Activated CD4-positive, alpha-beta T cell treated with anti-CD3 and anti-CD28 coated beads for 36 hours (primary cell): ENCODE measurements around the gene KRT39. TPM values are rescaled to one million over a fixed set of nuclear protein-coding genes. Genes with fewer than 3 reads are reported as not detected.
"Not testable (repeated sequence)": the region's sequence is repeated elsewhere in the genome, so short reads cannot be mapped to it uniquely, and the experiment has no call there.

Experiments
- ATAC-seq: fragments of 200-7000 bp; cut with Tn5 transposase; one replicate; pipeline ENCODE4 v1.10.0; 2021; ENCODE audit warnings: mild to moderate bottlenecking, moderate library complexity
- CTCF ChIA-PET: fragments of 350-600 bp; sonication (Branson Sonifier 250); formaldehyde crosslinking; loops from one replicate; lab custom pipeline; 2021; ENCODE audit warnings: antibody characterized with exemption; lab: Charles Lee
- POLR2A ChIA-PET: fragments of 350-600 bp; sonication (Branson Sonifier 250); formaldehyde crosslinking; loops from one replicate; lab custom pipeline; 2021; ENCODE audit warnings: antibody characterized with exemption, inconsistent platforms; lab: Charles Lee
- DNase-seq: peaks from one replicate; pipeline ENCODE4 v3.0.0-alpha.2; 2020
- H3K27ac Mint-ChIP-seq: one replicate; pipeline ENCODE4 v1.8.0; 2021; ENCODE audit warnings: mixed read lengths
- H3K27me3 Mint-ChIP-seq: one replicate; pipeline ENCODE4 v1.8.0; 2021; ENCODE audit warnings: mixed read lengths
- H3K36me3 Mint-ChIP-seq: one replicate; pipeline ENCODE4 v1.8.0; 2021; ENCODE audit warnings: low read depth, mixed read lengths
- H3K4me1 Mint-ChIP-seq: one replicate; pipeline ENCODE4 v1.8.0; 2021; ENCODE audit warnings: mixed read lengths
- H3K4me3 Mint-ChIP-seq: one replicate; pipeline ENCODE4 v1.8.0; 2021; ENCODE audit warnings: mild to moderate bottlenecking, moderate library complexity, mixed read lengths
- H3K9me3 Mint-ChIP-seq: one replicate; pipeline ENCODE4 v1.8.0; 2021; ENCODE audit warnings: low read depth, mixed read lengths
- intact Hi-C, 2 experiments: fragments of 100-400 bp; cut with DNase I in 1 of 2; cut with micrococcal nuclease in 1 of 2; formaldehyde crosslinking; loops; one replicate each; pipeline versions ENCODE4 v1.14.2 to v1.15.1; 2022 to 2024; cut with DNase I, micrococcal nuclease
- total RNA-seq, 2 experiments: library from RNA; stranded (reverse); gene quantifications; one replicate each; pipeline ENCODE4 v1.2.3, GENCODE V29; 2021

KRT39 gene
- total RNA-seq, 2 experiments from 2014 or later, result not detected

DNA sequence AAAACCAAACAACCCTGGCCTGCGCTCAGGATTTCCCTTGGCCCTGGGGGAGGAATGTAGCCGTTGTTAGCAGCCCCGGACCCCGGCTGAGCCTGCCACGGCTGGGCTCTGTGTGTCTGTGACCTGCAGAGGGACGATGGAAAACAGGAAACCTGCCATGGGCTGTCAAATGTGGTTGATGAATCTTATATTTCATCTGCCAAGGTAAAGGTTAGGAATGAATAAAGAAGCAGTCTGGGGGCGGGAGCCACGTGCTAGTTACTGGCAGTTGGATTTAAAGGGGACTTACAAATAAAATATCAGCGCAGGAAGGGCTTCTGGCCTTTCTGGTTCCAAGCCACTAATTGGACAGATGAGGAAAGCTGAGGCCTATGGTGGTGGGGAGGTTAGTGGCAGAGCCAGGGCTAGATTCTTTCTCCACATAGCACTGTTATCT, 29.3 kb downstream of the KRT39 start, which contains the start of gene KRT23:
TSS of gene KRT23 (minus strand) at position 263 of the 436 bp plus-strand sequence. CDS start 1,043 bp downstream, outside the sequence.
- no peaks in the 10 kb centered on the region for H3K36me3 Mint-ChIP-seq
- ATAC-seq, result no peak

DNA sequence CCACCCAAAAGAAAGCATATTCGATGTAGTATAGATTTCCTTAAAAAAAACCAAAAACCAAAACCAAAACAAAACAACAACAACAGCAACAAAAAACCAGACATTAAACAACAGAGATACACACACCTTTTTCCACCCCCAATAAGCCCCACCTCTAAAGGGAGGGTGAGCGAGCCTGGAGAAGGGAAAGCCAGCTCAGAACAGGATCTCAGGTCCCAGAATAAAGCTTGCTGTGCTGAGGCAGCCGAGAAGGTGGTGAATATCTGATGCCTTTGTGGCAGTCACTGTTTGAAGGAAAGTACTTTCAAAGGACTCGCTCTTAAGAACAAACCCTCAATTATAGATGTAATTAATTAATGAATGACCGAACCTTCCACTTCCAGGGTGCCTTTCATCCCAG, 29.8 kb downstream of the KRT39 start:
- CTCF ChIA-PET, result interaction anchor here (0.6 kb wide), 1 partner anchor 167 kb away, joined by 3 read pairs; no protein-coding TSS in a partner anchor
- Mint-ChIP-seq H3K36me3 (no peaks in the 10 kb centered on the region), H3K9me3 (no peaks in the 10 kb centered on the region), H3K27me3 (peaks cover 17% of the 10 kb centered on the region), H3K4me3 (no peak overlapping the region), H3K4me1 (peaks cover 3% of the 10 kb centered on the region), H3K27ac (no peak overlapping the region)
- intact Hi-C loops, result no loop called here
- ATAC-seq (no peak), DNase-seq (no peak)
- POLR2A ChIA-PET, result no interaction called here

More for the DNA sequence above, 29.3 kb downstream of the KRT39 start, which contains the start of gene KRT23:
- peak; percentile 15 for DNase-seq
- H3K4me3 Mint-ChIP-seq, result no peak within 1 kb of the TSS
- ChIA-PET POLR2A (no interaction called here), CTCF (no interaction called here)
- H3K4me1 Mint-ChIP-seq, result peaks cover 3% of the 10 kb centered on the region
- intact Hi-C loops, result no loop called here
- H3K27me3 Mint-ChIP-seq, result peaks cover 17% of the 10 kb centered on the region
- no peaks in the 10 kb centered on the region for H3K9me3 Mint-ChIP-seq
- no peak within 1 kb of the TSS for H3K27ac Mint-ChIP-seq

DNA sequence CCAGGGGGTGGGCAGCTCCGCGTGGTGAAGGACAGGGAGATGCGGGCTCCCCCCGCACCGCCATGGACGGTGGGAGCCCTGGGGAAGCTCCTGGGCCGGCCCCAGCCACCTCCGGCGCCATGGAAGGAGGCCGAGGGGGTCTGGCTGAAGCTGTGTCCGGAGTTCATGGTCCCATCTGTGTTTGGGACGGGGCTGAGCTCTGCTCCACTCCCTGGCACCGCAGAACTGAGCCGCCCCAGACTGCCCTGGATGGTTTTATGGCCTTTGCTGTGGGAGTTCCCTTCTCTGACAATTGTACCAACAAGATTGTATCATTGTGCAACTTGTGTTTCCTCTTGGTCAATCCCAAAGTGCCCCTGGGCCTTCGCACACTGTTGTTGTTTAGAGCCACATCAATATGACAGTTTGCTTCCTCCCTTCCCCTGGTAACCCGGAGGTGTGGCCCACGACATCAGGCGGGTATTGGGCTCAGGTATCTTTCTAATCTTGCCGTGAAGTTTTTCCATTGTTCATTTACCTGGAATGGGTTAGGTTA, 30.2 kb downstream of the KRT39 start:
- CTCF ChIA-PET, result interaction anchor here (0.6 kb wide), 1 partner anchor 167 kb away, joined by 3 read pairs; no protein-coding TSS in a partner anchor
- no peaks in the 10 kb centered on the region for H3K9me3 Mint-ChIP-seq

DNA sequence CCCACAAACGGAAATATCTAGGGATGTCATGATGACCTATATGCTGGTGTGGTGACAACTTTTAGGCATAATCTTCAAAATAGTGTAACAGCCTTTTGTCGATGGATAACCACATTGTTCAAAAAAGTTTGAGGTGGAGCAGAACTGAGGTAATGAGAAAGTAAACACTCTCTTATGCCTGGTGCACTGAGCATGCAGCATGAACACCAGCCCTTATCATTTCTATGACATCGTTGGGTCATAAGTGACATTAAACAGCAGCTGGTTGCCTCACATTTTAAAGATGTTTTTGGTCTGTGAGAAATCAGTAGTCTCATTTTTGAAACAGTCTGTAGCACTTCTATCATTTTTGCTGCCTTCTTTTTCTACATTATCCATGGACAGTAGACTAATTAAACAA, 31.1 kb downstream of the KRT39 start:
- no peak overlapping the region for H3K4me3 Mint-ChIP-seq
- peaks cover 3% of the 10 kb centered on the region for H3K4me1 Mint-ChIP-seq
- no peak overlapping the region for H3K27ac Mint-ChIP-seq
- no peak for ATAC-seq
- ChIA-PET POLR2A (no interaction called here), CTCF (no interaction called here)
- intact Hi-C loops, result no loop called here
- H3K9me3 Mint-ChIP-seq, result no peaks in the 10 kb centered on the region
- peaks cover 20% of the 10 kb centered on the region for H3K27me3 Mint-ChIP-seq
- DNase-seq, result no peak
- no peaks in the 10 kb centered on the region for H3K36me3 Mint-ChIP-seq

More for the DNA sequence above, 30.2 kb downstream of the KRT39 start:
- intact Hi-C loops, result no loop called here
- DNase-seq (no peak), ATAC-seq (no peak)
- H3K4me3 Mint-ChIP-seq, result no peak overlapping the region
- POLR2A ChIA-PET, result no interaction called here
- no peak overlapping the region for H3K27ac Mint-ChIP-seq
- no peaks in the 10 kb centered on the region for H3K36me3 Mint-ChIP-seq
- H3K27me3 Mint-ChIP-seq, result peaks cover 18% of the 10 kb centered on the region
- H3K4me1 Mint-ChIP-seq, result peaks cover 3% of the 10 kb centered on the region

DNA sequence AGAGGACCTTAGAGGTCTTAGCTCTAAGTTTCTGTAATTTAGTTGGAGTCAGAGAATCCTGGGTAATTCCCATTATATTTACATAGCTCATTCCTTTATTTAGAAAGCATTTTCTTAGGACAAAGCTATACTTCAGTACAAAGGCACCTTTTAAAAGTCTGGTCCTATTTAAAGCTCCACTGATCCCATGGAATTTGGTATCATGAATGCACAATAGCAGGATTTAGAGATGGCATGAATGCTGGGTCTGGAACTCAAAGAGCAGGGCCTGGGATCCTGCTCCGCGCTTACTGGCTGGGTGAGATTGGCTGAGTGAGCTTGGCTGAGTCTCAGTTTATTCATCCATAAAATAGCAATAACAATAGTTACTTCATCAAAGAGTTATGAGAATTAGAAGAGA, 34.1 kb downstream of the KRT39 start:
- Mint-ChIP-seq H3K9me3 (no peaks in the 10 kb centered on the region), H3K27ac (no peak overlapping the region), H3K4me1 (peaks cover 3% of the 10 kb centered on the region), H3K27me3 (peaks cover 15% of the 10 kb centered on the region), H3K36me3 (no peaks in the 10 kb centered on the region), H3K4me3 (no peak overlapping the region)
- ChIA-PET CTCF (no interaction called here), POLR2A (no interaction called here)
- ATAC-seq (no peak), DNase-seq (no peak)
- intact Hi-C loops, result no loop called here

DNA sequence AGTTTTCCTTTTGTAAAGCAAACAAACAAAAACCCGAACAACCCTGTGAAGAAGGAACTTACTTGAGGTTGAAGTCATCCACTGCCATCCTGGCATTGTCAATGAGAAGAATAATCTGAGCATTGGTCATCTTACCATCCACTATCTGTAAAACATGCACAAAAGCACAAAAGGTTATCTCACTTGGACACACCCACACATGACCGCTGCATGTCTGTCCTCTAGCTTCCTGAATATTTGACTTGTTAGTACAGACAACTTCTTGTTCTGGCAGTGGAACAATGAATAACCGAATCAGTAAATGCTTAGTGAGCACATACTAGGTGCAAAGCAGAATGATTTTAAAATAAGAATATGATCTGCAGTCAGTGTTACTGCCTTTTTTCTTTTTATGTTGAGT, 35.4 kb downstream of the KRT39 start:
- Mint-ChIP-seq H3K36me3 (no peaks in the 10 kb centered on the region), H3K4me1 (no peaks in the 10 kb centered on the region), H3K4me3 (no peak overlapping the region), H3K27me3 (peaks cover 22% of the 10 kb centered on the region), H3K9me3 (no peaks in the 10 kb centered on the region), H3K27ac (no peak overlapping the region)
- intact Hi-C loops, result no loop called here
- no peak for ATAC-seq
- CTCF ChIA-PET, result no interaction called here
- no peak for DNase-seq
- POLR2A ChIA-PET, result no interaction called here

DNA sequence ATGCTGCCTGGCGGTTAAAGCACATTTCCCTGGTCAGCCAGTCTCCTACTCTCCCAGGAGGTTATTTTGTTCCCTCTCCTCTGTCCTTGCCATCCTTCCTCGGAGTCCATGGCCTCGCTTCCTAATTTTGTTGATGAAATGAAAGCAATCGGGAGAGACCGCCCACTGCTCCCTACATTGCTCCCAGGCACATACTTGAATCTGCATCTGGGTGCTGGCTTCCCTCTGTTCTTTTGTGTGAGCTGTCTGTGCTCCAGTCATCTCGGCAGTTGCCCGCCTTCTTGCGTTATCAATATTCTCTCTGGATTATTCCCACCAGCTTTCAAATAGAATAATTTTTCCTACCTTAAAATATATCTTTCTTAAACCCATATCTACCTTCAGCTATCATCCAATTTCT, 40.4 kb downstream of the KRT39 start:
- POLR2A ChIA-PET, result interaction anchor here (0.6 kb wide), 1 partner anchor 542 kb away, joined by 7 read pairs; no protein-coding TSS in a partner anchor
- no peaks in the 10 kb centered on the region for H3K9me3 Mint-ChIP-seq
- H3K27ac Mint-ChIP-seq, result no peak overlapping the region
- peaks cover 17% of the 10 kb centered on the region for H3K27me3 Mint-ChIP-seq
- CTCF ChIA-PET, result interaction anchor here (0.6 kb wide), 1 partner anchor 31 kb away, joined by 3 read pairs; no protein-coding TSS in a partner anchor
- no peak for DNase-seq
- no peak overlapping the region for H3K4me3 Mint-ChIP-seq
- no peak for ATAC-seq
- no peaks in the 10 kb centered on the region for H3K36me3 Mint-ChIP-seq
- intact Hi-C loops, result no loop called here
- H3K4me1 Mint-ChIP-seq, result peaks cover 3% of the 10 kb centered on the region

DNA sequence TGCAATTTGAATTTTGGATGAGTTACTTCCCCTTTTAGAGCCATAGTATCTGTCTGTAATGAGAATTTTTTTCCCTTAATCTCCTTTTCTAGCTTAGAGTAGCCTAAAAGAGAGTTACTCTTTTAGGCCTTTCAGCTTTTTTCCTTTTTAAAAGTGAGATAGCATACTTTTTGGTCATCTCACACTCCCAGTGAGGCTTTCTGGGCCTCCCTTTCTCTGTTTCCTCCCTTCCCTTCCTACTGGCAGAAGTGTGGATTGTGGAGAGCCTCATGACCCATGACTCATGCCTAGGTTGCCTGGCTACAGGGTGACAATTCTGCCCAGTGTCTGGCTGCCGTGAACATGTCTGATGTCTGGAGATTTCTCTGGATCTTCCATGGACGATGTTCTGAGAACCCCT, 44.5 kb downstream of the KRT39 start:
- ChIA-PET CTCF (interaction anchor here (0.6 kb wide), 1 partner anchor 213 kb away, joined by 3 read pairs; no protein-coding TSS in a partner anchor), POLR2A (no interaction called here)
- ATAC-seq (no peak), DNase-seq (no peak)
- Mint-ChIP-seq H3K9me3 (no peaks in the 10 kb centered on the region), H3K4me3 (no peak overlapping the region), H3K4me1 (peaks cover 9% of the 10 kb centered on the region), H3K27me3 (peaks cover 20% of the 10 kb centered on the region), H3K36me3 (no peaks in the 10 kb centered on the region), H3K27ac (no peak overlapping the region)
- intact Hi-C loops, result no loop called here

DNA sequence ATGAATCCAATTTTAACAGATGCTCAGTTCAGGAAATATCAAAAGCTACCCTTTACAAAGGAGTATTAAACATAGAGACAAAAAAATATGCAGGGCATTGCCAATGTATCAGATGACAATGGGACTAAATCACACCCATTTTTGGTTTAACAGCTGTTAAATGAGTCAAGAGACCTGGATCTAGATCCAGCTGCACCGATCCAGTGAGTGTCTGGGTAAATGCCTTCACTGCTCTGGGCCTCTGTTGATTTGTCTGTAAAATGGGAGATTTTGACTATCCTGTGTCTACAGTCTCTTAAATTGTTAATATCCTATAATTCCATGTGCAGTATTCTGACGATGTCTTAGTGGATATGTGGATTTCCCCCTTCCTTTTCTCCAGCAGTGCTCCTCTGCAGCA, 45.7 kb downstream of the KRT39 start:
- Mint-ChIP-seq H3K4me1 (peaks cover 9% of the 10 kb centered on the region), H3K9me3 (no peaks in the 10 kb centered on the region), H3K4me3 (no peak overlapping the region), H3K36me3 (no peaks in the 10 kb centered on the region), H3K27me3 (peaks cover 11% of the 10 kb centered on the region), H3K27ac (no peak overlapping the region)
- CTCF ChIA-PET, result no interaction called here
- intact Hi-C loops, result no loop called here
- DNase-seq (no peak), ATAC-seq (no peak)
- POLR2A ChIA-PET, result no interaction called here

DNA sequence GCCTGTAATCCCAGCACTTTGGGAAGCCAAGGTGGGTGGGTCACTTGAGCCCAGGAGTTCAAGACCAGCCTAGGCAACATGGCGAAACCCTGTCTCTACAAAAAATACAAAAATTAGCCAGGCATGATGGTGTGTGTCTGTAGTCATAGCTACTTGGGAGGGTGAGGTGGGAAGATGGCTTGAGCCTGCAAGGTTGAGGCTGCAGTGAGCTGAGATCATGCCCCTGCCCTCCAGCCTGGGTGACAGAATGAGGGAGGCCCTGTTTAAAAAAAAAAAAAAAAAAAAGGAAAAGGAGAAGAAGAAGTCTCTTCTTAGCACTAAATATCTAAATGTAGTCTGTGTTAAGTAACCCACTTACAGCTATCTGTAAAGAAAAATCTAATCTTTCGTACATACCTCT, 49.6 kb downstream of the KRT39 start:
- H3K27ac Mint-ChIP-seq, POLR2A ChIA-PET, intact Hi-C loops, H3K36me3 Mint-ChIP-seq, DNase-seq, H3K9me3 Mint-ChIP-seq, ATAC-seq, H3K4me3 Mint-ChIP-seq: not testable (repeated sequence)
- Mint-ChIP-seq H3K4me1 (peaks cover 16% of the 10 kb centered on the region), H3K27me3 (peaks cover 16% of the 10 kb centered on the region)
- CTCF ChIA-PET, result interaction anchor here (0.7 to 1.5 kb wide), 2 partner anchors 7 to 415 kb away, joined by 4 read pairs; no protein-coding TSS in a partner anchor

DNA sequence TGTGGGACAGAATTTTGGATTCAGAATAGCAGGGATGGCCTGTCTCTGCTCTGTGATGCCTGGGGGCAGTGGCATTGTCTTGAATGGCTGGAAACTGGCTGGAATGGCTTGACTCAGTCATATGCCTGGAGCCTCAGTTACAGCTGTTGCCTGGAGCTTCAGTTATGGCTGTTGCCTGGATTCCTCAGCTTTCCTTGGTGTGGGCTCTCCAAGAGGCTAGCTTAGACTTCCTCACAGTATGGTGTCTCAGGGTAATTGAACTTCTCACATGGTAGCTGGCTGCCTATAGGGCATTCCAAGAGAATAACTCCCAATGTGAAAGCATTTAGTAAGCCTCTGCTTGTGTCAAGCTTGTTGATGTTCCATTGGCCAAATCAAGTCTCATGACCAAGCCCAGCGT, 50.4 kb downstream of the KRT39 start:
- DNase-seq, result no peak
- H3K9me3 Mint-ChIP-seq, result no peaks in the 10 kb centered on the region
- no peak overlapping the region for H3K4me3 Mint-ChIP-seq
- intact Hi-C loops, result no loop called here
- no peak overlapping the region for H3K27ac Mint-ChIP-seq
- POLR2A ChIA-PET, result no interaction called here
- no peaks in the 10 kb centered on the region for H3K36me3 Mint-ChIP-seq
- peaks cover 16% of the 10 kb centered on the region for H3K27me3 Mint-ChIP-seq
- CTCF ChIA-PET, result interaction anchor here (0.6 to 1.5 kb wide), 5 partner anchors 8 to 1282 kb away, joined by 3 to 5 read pairs (median 4); no protein-coding TSS in a partner anchor
- peaks cover 12% of the 10 kb centered on the region for H3K4me1 Mint-ChIP-seq
- ATAC-seq, result no peak

DNA sequence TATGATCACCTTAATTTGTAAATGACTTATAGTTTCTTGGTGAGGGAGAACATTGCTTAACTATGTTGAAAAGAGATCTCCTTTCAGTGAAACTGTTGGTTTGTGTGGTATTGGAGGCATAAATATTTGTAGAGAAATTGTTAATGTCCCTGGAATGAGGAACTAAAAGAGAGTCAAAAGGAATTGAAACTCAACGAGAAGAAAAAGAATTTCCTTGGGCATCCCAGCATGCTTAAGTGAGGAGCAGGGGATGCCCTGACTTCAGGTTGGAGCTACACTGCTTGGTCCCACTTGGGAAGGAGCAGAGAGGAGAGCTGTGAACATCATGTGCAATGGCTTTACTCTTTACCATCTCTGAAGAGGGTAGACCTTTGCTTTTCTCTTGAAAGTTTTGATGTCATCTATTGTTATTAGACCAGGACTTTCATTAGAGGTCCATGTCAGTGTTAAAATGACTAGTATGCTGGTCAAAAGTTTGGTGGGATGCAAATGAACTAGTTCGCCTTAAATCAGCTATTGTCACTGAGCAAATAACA, 51.0 kb downstream of the KRT39 start:
- ChIA-PET POLR2A (no interaction called here), CTCF (interaction anchor here (0.6 to 2.0 kb wide), 7 partner anchors 9 to 1281 kb away, joined by 3 to 8 read pairs (median 4); no protein-coding TSS in a partner anchor)
- DNase-seq, result no peak
- peak overlapping the region; percentile 9 for H3K27ac Mint-ChIP-seq
- H3K4me1 Mint-ChIP-seq, result peaks cover 7% of the 10 kb centered on the region
- H3K27me3 Mint-ChIP-seq, result peaks cover 18% of the 10 kb centered on the region
- H3K4me3 Mint-ChIP-seq, result no peak overlapping the region
- no peak for ATAC-seq
- no peaks in the 10 kb centered on the region for H3K36me3 Mint-ChIP-seq
- no peaks in the 10 kb centered on the region for H3K9me3 Mint-ChIP-seq
- intact Hi-C loops, result loop anchor here in 1 of 2 experiments (1.0 kb wide), 1 partner anchor 354 kb away; no protein-coding TSS in a partner anchor
